Measurements from ENCODE around the gene TDRD6.
A peak's percentile ranks its signal among the peaks of the same experiment; 100 is the strongest.
"Not testable (repeated sequence)": the region's sequence is repeated elsewhere in the genome, so short reads cannot be mapped to it uniquely, and the experiment has no call there.

Gene TDRD6, protein sequence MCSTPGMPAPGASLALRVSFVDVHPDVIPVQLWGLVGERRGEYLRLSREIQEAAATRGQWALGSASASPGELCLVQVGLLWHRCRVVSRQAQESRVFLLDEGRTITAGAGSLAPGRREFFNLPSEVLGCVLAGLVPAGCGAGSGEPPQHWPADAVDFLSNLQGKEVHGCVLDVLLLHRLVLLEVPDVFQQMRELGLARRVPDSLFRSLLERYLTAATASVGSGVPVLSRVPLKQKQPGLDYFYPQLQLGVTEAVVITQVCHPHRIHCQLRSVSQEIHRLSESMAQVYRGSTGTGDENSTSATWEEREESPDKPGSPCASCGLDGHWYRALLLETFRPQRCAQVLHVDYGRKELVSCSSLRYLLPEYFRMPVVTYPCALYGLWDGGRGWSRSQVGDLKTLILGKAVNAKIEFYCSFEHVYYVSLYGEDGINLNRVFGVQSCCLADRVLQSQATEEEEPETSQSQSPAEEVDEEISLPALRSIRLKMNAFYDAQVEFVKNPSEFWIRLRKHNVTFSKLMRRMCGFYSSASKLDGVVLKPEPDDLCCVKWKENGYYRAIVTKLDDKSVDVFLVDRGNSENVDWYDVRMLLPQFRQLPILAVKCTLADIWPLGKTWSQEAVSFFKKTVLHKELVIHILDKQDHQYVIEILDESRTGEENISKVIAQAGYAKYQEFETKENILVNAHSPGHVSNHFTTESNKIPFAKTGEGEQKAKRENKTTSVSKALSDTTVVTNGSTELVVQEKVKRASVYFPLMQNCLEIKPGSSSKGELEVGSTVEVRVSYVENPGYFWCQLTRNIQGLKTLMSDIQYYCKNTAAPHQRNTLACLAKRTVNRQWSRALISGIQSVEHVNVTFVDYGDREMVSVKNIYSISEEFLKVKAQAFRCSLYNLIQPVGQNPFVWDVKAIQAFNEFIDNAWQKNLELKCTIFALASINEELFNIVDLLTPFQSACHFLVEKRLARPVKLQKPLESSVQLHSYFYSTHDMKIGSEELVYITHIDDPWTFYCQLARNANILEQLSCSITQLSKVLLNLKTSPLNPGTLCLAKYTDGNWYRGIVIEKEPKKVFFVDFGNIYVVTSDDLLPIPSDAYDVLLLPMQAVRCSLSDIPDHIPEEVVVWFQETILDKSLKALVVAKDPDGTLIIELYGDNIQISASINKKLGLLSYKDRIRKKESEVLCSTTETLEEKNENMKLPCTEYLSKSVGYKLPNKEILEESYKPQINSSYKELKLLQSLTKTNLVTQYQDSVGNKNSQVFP (N-terminal part only)

DNA sequence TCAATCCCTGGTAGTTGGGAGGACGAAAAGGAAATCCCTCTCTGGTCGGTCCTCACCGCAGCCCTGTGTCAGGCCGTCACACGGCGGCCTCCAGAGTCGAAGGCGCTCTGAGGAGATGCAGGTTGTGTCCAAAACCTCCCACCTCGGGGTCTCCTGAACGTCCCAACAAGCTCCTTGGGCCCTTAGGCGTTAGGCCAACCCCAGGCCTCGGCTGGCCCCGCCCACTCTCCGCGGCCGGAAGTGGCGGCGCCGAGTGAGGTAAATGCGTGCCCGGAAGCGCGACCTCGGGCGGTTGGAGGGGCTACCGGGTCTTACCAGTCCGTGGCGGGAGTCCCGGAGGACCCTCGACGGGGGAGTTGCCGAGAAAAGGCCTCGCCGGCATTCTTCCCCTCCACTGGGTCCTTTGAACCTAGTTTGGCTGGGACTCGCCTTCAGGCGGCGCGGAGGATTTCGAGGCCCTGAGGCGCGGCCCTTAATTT is at the start of gene TDRD6:
TDRD6 (plus strand) TSS at position 267 of the 479 bp plus-strand sequence. CDS start 244 bp downstream, outside the sequence.
- DNase-seq, result no peak

DNA sequence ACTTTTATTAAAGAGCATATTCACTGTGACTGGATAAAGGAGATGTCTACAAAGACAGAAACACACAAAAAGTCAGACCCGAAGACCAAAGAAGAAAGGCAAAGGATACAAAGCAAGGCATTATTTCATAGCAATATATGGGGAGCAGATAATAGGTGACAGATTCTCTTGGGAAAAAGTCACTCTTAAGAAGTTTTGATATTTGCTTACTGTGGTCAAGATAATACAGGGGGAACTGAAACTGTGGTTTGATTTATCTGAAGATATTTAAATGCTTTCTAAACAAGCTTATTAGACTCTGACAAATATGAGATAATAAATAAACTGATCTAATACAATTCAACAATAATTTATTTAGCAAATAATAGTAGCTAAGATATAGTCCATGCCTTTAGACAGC is 49.8 kb upstream of the TDRD6 start:
- DNase-seq, result no peak

DNA sequence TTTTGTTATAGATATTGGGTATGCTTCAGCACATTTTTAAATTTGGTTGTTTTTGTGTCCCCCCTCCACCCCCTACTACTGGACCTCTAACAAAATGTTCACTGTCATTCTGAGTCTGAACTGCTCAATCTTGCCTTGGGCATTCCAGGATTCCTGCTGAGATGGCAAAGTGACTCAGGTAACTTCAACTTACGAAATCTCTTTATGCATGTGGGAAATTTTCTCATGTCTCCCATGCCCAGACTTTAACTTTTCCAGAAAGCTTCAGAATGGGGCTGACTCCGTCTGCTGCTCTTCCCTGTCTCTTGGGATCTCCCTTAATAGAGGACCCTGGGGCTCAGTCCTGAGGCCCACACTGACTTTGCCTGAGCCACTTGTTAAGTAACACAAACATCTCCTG is 49.0 kb upstream of the TDRD6 start:
- no peak for DNase-seq

DNA sequence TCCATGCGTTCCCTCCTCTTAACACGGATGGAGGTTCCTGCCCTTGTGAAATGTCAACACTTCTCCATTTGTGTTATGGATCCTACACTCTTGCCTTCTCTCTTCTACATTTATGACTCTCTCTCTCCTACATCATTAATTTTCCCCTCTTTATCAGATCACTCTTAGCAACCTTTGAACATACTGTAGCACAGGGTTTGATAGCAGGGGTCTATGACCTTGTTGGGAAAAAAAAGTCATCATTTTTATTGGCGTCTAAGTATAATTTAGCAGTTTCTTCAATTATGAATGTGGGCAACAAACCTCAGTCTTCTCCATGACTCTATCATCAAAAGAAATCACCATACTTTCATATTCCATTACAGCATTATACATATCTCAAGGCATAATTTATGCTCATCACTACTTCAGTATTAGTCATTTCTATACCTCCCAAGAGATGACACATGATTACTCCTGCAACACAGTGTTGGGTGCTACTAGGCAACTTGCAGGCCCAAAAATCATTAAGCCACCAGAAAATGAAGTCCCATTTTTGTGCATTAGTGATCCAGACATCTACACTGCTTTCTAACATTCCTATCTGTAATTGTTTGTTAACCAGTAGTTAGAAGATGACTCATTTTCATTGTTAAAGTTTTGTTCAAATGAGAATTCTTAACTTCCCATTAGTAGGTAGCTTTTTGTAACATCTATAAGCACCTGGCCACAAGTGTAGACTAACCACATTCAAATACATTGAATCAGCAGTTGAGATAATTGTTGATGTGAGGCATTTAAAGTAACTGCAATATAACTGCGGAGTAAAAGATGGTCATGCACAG is 44.5 kb upstream of the TDRD6 start:
- DNase-seq, result no peak

DNA sequence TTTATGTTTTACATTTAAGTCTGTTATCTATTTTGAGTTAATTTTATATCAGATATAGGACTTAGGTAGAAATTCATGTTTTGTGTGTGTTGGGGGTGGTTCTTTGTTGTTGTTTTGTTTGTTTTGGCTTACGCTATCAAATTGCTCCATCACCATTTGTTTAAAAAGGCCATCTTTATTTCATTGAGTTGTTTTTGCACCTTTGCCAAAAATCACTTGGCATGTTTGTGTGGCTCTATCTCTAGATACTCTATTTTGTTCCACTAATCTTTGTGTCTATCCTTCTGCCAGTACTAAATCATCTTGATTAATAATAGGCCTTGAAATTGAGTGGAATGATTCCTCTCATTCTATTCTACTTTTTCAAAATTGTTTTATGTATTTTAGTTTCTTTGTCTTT is 42.4 kb upstream of the TDRD6 start:
- no peak for DNase-seq

DNA sequence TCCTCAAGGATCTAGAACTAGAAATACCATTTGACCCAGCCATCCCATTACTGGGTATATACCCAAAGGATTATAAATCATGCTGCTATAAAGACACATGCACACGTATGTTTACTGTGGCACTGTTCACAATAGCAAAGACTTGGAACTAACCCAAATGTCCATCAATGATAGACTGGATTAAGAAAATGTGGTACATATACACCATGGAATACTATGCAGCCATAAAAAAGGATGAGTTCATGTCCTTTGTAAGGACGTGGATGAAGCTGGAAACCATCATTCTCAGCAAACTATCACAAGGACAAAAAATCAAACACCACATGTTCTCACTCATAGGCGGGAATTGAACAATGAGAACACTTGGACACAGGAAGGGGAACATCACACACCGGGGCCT is 39.6 kb upstream of the TDRD6 start:
- not testable (repeated sequence) for DNase-seq

DNA sequence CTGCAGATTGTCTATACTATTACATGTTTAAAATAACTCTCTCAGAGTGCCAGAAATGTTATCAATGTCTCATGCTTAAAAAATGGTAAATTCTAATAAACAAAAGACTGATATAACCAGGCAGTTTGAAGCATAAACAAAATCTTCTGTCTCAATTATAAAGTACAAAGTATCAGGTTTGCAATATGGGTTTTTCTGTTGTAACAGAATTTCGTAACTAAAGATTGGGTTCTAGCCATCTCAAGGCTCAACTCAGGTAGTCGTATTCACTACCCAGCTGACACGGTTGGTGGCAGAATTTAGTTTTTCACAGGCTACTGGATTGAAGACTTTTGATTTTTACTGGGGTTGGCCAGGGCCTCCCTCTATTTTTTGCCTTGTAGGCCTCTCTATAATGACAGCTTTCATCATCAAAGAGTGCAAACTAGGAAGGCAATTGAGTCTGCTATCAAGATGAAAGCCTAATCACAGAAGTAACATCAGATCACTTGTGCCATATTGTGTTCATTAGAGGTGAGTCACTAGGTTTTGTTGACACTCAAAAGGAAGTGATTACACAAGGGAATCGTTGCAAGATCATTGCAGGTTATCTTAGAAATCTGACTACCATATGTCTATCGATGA is 38.7 kb upstream of the TDRD6 start:
- DNase-seq, result peak; percentile 7

DNA sequence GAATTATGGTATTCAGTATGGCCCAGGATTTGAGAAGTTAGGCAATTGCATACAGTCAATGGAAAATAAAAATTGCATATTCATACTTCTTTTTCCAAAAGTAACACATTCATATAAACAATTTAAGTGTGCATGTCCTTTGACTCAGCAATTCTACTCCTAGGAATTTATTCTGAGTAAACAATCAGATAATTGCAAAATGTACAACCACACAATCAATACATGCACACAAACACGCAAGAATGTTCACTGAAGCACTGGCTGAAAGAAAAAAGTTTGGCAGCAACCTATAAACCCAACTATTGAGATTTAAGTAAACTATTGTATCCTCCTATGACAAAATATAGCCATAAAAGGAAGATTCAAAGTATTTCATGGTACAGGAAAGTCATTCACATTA is 36.7 kb upstream of the TDRD6 start:
- DNase-seq, result no peak

DNA sequence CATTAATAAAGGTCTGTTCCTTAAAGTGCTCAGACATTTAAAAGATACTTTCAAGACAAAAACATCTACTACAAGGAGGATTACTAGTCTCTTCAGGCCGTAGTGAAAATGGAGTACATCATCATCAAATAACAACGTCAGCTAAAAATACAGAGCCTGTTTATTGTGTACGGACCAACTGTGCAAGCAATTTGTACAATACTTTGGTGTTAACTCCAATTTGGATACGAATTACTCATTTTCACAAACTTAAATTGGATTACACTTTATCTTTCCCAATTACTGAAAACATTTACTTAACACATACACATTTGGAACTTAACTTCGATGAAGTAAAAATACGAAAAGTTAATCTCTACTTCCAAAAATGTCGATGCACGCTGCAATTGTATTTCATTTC is 35.9 kb upstream of the TDRD6 start:
- DNase-seq, result no peak

DNA sequence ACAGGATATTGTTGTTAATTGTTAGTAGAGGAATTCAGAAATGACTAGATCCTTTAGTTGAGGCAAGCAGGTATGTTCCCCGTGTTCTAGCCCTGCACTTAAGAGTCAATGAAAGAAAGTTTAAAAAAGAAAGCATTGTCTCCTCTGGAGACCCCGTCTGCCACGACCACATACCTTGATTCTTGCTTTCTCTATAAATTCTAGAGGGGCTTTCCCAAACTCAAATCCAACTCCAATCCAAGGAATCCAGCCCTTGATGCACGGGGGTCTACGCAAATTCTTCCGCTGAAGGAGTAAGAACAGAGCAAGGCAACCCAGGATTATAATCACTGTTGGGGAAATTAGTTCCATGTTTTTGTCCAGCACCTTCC is 35.5 kb upstream of the TDRD6 start:
- DNase-seq, result no peak

DNA sequence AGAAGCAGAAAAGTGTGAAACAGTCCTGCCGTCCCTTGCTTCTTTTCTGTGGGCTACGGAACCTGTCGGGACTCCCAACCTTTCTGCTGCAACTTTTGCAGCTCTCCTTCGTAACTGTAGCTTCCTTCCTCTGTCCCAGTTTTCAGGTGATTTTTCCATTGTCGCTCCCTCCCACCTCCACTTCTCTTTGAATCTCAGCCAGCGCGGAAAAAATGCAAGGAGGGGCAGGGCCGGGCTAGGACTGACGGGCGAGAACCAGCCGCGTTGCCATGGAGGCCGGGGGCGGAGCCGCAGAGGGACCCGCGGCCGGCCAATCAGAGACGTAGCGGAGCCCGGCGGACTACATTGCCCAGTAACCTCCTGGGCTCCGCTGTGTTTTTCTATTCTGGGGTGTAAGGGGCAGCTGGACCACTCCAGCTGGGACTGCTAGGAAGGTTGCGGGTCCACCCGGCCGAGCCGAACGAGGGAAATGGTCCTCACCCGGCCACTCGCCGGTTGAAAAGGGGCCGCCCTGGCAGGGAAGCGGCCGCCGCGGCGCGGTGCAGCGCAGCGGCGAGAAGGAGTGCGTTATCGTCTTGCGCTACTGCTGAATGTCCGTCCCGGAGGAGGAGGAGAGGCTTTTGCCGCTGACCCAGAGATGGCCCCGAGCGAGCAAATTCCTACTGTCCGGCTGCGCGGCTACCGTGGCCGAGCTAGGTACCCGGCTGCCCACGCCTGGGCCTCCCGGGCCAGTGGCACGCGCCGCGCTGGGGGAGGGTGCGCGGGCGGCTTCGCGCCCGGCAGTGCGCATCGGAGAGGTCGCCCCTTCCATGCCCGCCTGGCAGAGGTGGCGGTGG is 34.9 kb upstream of the TDRD6 start, which contains the start of the genes CYP39A1 and SLC25A27:
CYP39A1 (minus strand) TSS at position 216 of the 836 bp plus-strand sequence. CDS start 236 bp downstream, outside the sequence.
SLC25A27 (plus strand) TSS at position 373 of the 836 bp plus-strand sequence; CDS start at position 591, 218 bp downstream.
- DNase-seq, result peak; percentile 92

DNA sequence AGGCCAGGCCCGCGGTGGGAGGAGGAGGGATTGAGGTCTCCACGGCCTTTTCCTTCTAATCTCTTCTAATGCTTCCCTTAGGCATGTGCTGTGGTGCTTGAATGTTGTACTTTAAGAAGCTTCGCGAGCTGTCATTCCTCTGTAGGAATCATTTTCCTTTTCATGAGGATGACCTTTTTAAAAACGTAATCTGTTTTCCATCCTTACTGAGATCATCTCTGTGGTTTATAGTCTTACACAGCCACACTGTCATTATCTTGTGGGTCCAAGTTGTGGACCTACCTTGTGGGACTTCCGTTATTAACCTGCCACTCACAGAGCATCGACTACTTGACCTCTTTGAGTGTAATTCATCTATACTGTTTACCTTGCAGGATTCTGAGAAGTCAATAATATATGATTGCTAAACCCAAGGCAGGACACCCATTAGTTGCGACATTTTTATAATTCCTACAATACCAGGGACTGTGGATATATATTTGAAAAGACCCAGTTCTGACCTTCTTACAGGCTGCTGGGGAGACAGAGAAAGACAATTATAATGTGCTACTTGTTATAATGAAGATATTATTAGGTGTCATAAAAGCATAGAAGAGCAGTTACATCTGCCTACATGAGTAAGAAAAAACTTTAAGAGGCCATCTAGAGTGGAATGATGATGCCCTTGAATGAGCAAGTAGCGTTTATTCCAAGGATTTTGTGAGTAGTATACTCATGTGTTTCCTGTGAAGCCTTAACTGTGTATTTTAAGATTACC is 34.1 kb upstream of the TDRD6 start:
- DNase-seq, result peak; percentile 17

DNA sequence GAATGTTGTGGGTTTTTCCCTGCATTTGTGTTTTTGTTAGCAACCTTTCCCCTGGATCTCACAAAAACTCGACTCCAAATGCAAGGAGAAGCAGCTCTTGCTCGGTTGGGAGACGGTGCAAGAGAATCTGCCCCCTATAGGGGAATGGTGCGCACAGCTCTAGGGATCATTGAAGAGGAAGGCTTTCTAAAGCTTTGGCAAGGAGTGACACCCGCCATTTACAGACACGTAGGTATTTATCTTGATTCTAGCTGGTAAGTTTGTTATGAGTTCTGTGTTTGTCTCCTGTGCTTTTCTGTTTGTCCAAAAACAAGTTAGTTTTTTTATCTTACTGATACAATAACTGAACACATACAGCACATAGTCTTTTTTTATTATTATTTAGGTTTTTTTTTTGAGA is 31.9 kb upstream of the TDRD6 start:
- peak; percentile 29 for DNase-seq

DNA sequence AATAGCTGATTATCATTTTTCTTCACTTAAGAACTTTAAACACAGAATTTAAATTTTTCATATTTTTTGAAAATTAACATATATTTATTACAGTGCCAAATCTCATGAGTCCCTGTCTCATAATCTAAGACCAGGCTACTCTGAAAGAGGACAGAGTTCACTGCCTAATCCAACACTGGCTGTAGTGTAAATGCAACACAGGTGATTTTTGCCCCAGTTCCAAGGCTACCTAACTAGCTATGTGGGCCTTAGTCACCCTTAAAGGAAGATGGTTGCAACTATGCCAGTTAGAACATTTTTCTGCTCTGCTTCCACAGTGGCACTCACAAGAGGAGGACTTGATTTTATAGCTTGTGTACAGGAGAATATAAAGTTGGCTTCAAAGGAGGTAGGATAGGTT is 30.0 kb upstream of the TDRD6 start:
- no peak for DNase-seq

DNA sequence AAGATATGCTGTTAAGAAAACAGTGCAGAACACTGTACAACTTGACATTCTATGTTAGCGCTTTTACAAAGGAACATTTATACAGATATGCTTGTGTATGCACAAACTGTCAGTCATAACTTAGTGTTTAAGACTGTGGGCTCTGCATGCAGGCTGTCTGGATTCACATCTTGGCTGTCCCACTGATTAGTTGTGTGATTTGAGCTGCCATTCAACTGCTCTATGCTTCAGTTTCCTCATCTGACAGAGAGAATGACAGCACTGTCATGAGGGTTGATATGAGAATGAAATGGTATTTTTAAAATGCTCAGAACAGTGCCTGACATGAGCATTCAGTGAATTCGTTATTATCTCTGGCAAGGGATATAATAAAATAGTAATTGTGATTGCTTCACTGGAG is 26.2 kb upstream of the TDRD6 start:
- no peak for DNase-seq

DNA sequence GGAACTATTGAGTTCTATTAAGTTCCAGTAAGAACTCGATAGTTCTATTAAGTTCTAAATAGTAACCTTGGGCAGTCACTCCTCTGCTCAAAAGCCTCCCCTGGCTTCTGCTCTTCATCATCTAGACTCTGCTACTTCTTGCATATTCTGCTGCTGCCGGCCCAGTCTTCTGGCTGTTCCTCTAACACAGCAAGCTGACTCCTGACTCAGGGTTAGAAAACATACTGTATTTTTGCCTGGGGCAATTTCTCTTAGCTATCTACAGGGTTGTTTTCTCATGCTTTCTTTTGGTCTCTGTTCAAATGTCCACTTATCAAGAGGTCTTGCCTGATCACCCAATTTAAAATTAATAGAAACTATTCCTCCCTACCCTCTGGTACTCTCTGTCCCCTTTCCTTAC is 20.3 kb upstream of the TDRD6 start:
- no peak for DNase-seq

DNA sequence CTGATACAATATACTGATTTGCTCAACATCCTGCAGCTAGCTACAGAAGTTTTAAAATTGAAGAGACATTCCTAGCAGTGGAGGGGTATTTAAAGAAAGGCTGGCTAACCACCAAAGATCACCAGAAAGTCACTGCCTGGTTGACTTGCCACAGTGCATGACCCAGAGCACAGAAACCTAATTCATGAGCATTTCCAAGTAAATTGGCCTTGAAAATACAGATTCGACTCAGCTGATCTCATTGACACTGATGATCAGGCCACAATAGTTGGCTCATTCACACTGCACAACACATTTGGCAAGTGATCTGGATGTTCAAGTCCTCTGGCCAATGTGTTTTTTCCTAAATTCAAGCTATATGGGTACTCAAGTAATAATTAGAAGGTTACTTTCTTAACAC is 13.3 kb upstream of the TDRD6 start:
- DNase-seq, result no peak

DNA sequence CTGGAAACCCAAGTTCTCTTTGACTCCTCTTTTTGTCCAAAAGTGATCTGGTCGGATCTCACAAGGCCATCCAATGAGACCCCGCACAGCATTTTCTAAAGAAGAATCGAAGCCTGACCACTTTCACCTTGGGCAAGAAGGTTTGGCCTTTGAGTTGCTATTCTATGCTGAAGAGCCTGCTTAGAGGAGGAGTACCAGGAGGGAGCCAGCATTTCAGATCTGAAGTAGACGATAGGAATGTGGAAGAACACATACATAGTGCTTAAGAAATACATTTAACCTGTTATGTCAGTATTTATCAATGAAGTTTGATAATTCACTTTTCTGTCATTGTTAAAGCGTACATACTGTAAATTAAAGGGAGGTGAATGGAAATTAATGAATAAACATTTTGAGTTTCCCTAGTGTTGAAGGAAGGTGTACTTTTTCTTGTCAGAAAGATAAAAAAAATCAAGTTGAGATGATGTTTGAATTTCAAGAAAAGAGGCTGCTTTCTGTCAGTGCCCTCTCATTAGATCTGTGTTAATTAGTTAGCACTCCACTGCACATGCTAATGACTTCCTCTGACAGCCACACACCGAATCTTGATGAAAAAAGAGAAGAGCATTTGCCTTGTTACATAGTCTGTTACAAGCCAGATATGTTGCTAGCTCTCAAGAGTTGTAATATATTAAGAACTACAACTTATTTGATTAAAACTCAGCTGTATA is 10.9 kb upstream of the TDRD6 start:
- no peak for DNase-seq

DNA sequence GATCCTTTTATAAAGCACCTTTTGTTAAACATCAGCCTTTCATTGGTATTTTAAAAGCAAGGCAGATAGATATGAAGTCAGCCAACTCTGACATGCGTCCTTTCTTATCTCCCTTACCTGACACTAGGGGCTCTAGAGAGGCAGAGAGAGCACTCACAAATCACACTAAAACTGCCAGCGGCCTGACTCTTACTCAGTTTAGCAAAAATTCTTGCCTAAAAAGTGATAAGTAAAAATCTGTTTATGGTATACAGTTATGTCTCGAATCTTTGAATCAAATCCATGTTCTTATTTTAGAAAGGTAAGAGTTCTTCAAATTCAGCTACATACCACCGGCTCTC is 10.4 kb upstream of the TDRD6 start:
- DNase-seq, result peak; percentile 37
